ENCODE results near the gene NPY2R. TPM values are rescaled to one million over a fixed set of nuclear protein-coding genes. Genes with fewer than 3 reads are reported as not detected.

Gene NPY2R
- total RNA-seq, 1 donor from 2014 or later = not detected

- no peaks in the 10 kb centered on the region for H3K36me3 Mint-ChIP-seq (ENCODE audit: low read depth)
- peaks cover 3% of the 10 kb centered on the region for H3K27me3 Mint-ChIP-seq
- TF ChIP-seq, protein P1, sequence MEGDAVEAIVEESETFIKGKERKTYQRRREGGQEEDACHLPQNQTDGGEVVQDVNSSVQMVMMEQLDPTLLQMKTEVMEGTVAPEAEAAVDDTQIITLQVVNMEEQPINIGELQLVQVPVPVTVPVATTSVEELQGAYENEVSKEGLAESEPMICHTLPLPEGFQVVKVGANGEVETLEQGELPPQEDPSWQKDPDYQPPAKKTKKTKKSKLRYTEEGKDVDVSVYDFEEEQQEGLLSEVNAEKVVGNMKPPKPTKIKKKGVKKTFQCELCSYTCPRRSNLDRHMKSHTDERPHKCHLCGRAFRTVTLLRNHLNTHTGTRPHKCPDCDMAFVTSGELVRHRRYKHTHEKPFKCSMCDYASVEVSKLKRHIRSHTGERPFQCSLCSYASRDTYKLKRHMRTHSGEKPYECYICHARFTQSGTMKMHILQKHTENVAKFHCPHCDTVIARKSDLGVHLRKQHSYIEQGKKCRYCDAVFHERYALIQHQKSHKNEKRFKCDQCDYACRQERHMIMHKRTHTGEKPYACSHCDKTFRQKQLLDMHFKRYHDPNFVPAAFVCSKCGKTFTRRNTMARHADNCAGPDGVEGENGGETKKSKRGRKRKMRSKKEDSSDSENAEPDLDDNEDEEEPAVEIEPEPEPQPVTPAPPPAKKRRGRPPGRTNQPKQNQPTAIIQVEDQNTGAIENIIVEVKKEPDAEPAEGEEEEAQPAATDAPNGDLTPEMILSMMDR (IDR thresholded peaks at IDR 0.05) = no peak
- peaks cover 8% of the 10 kb centered on the region for H3K9me3 Mint-ChIP-seq
- H3K4me3 Mint-ChIP-seq = no peak overlapping the region
- POLR2A ChIA-PET = no interaction called here
- ATAC-seq (ENCODE audit: low read depth) = no peak
- no peaks in the 10 kb centered on the region for H3K4me1 Mint-ChIP-seq
- no peak overlapping the region for H3K27ac Mint-ChIP-seq
- intact Hi-C loops (cut with micrococcal nuclease) = no loop called here
- DNase-seq = no peak
- CTCF ChIA-PET = no interaction called here
These were observed 10.7 kb upstream of the NPY2R start for GRCh38 chr4:155197757-155198156.

GRCh38 chr4:155207534-155208257, 740 bp upstream of the NPY2R start:
- Mint-ChIP-seq H3K36me3 (ENCODE audit: low read depth) (no peaks in the 10 kb centered on the region), H3K4me1 (no peaks in the 10 kb centered on the region), H3K27ac (no peak overlapping the region), H3K9me3 (no peaks in the 10 kb centered on the region), H3K27me3 (peaks cover 32% of the 10 kb centered on the region), H3K4me3 (no peak overlapping the region)
- ChIA-PET POLR2A (no interaction called here), CTCF (no interaction called here)
- ATAC-seq (ENCODE audit: low read depth) = no peak
- TF ChIP-seq, protein P1 (IDR thresholded peaks at IDR 0.05) = no peak
- intact Hi-C loops (cut with micrococcal nuclease) = no loop called here
- no peak for DNase-seq

DNA sequence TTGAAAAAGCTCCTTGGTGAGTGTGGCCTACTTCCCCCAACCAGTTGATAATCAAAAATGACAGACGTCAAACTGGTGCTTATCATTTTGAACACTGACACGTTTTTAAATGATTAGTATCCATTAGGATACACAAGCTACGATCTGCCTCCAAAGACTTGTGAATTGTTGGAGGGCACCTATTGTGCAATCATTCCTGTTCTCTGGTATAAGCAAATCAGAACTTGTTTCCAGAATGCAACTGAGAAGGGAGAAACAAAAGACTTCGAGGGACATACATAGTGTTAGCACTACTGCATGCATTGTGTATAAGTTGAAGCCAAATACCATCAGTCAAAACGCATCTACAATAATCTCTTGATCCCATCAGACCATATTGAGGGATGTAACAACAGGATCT, 11.6 kb downstream of the NPY2R start:
- intact Hi-C loops (cut with micrococcal nuclease) = no loop called here
- Mint-ChIP-seq H3K4me3 (no peak overlapping the region), H3K36me3 (ENCODE audit: low read depth) (no peaks in the 10 kb centered on the region), H3K27ac (no peak overlapping the region), H3K9me3 (no peaks in the 10 kb centered on the region), H3K4me1 (no peaks in the 10 kb centered on the region), H3K27me3 (no peaks in the 10 kb centered on the region)
- TF ChIP-seq, protein P1 (IDR thresholded peaks at IDR 0.05) = no peak
- DNase-seq (no peak), ATAC-seq (ENCODE audit: low read depth) (no peak)
- CTCF ChIA-PET = no interaction called here
- POLR2A ChIA-PET = no interaction called here

DNA sequence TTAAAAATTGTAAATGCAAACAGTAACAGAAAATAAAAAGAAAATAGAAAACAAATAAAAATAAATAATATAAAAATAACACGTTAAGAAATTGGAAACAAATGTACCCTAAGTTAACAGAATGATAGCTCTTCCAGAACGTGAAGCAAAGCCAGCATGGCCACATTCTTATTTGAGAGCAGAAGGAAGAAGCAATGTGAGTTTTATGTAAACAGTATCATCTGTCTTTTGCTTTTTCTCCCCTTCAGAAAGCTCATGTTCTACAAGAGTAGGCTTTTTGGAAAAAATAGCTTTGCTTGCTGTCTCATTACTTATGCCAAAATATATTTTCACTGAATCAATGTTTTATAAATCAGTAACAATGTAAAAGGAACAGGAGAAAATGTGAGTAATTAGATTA, 18.7 kb downstream of the NPY2R start:
- no peaks in the 10 kb centered on the region for H3K36me3 Mint-ChIP-seq (ENCODE audit: low read depth)
- intact Hi-C loops (cut with micrococcal nuclease) = no loop called here
- ATAC-seq (ENCODE audit: low read depth) (no peak), DNase-seq (no peak)
- CTCF ChIA-PET = no interaction called here
- no peak overlapping the region for H3K4me3 Mint-ChIP-seq
- no peaks in the 10 kb centered on the region for H3K9me3 Mint-ChIP-seq
- no peaks in the 10 kb centered on the region for H3K4me1 Mint-ChIP-seq
- POLR2A ChIA-PET = no interaction called here
- no peaks in the 10 kb centered on the region for H3K27me3 Mint-ChIP-seq
- TF ChIP-seq, protein P1 (IDR thresholded peaks at IDR 0.05) = no peak
- no peak overlapping the region for H3K27ac Mint-ChIP-seq

- no peak overlapping the region for H3K27ac Mint-ChIP-seq
- ChIA-PET POLR2A (no interaction called here), CTCF (no interaction called here)
These were observed 20.3 kb downstream of the NPY2R start for GRCh38 chr4:155228713-155229112.

More at GRCh38 chr4:155228713-155229112, 20.3 kb downstream of the NPY2R start:
- no peak for DNase-seq
- intact Hi-C loops (cut with micrococcal nuclease) = no loop called here
- Mint-ChIP-seq H3K27me3 (no peaks in the 10 kb centered on the region), H3K36me3 (ENCODE audit: low read depth) (no peaks in the 10 kb centered on the region), H3K4me3 (no peak overlapping the region), H3K9me3 (no peaks in the 10 kb centered on the region), H3K4me1 (no peaks in the 10 kb centered on the region)
- TF ChIP-seq, protein P1 (IDR thresholded peaks at IDR 0.05) = no peak
- ATAC-seq (ENCODE audit: low read depth) = no peak
